ENCODE measurements around the gene IRGC. TPM values are rescaled to one million over a fixed set of nuclear protein-coding genes. Genes with fewer than 3 reads are reported as not detected.
"Not testable (repeated sequence)": the region's sequence is repeated elsewhere in the genome, so short reads cannot be mapped to it uniquely, and the experiment has no call there.

Gene IRGC
- total RNA-seq, 1 experiment from 2014 or later: not detected

DNA sequence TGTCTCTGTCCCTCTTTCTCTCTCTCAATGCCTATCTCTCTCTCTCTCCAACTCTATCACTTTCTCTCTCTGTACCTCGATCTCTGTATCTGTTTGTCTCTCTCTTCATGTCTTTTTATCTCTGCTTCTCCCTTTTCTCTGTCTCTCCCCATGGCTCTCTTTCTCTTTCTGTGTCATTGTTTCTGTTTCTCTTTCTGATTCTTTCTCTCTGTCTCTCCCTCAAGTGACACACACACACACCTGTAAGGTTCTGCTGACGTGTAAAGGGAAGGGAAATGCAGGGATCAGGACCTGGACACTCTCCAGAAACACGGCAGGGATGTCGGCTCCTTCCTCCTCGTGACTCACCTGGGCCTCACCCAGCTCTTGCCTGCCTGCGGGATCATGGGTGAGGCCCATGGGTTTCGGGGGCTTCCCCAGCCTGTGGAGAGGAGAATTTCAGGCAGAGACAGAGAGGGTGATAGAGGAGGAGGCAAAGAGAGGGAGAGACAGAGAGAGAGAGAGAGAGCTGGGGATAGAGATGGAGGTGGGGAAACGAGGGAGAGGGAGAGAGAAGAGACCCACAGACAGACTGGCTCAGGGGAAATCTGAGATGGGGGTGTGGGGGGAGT, 40.5 kb upstream of the IRGC start:
- Mint-ChIP-seq H3K9me3 (ENCODE audit: low read depth, unreplicated experiment) (no peaks in the 10 kb centered on the region), H3K27ac (ENCODE audit: unreplicated experiment) (peak overlapping the region; percentile 98), H3K27me3 (ENCODE audit: unreplicated experiment) (no peaks in the 10 kb centered on the region), H3K4me3 (ENCODE audit: low read depth, unreplicated experiment) (peak overlapping the region; percentile 55), H3K4me1 (ENCODE audit: low read depth, unreplicated experiment) (peaks cover 25% of the 10 kb centered on the region), H3K36me3 (ENCODE audit: insufficient read depth, unreplicated experiment) (peaks cover 8% of the 10 kb centered on the region)
- TF ChIP-seq, protein P1, sequence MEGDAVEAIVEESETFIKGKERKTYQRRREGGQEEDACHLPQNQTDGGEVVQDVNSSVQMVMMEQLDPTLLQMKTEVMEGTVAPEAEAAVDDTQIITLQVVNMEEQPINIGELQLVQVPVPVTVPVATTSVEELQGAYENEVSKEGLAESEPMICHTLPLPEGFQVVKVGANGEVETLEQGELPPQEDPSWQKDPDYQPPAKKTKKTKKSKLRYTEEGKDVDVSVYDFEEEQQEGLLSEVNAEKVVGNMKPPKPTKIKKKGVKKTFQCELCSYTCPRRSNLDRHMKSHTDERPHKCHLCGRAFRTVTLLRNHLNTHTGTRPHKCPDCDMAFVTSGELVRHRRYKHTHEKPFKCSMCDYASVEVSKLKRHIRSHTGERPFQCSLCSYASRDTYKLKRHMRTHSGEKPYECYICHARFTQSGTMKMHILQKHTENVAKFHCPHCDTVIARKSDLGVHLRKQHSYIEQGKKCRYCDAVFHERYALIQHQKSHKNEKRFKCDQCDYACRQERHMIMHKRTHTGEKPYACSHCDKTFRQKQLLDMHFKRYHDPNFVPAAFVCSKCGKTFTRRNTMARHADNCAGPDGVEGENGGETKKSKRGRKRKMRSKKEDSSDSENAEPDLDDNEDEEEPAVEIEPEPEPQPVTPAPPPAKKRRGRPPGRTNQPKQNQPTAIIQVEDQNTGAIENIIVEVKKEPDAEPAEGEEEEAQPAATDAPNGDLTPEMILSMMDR (IDR thresholded peaks at IDR 0.05; ENCODE audit: unreplicated experiment): no peak
- peak; percentile 96 for DNase-seq
- CTCF ChIA-PET: interaction anchor here (0.6 to 2.1 kb wide), 4 partner anchors 9 to 79 kb away, joined by 3 to 8 read pairs (median 5); partner anchors contain the start of gene IRGQ
- intact Hi-C loops (cut with micrococcal nuclease; ENCODE audit: unreplicated experiment): no loop called here
- no TSS peak for BruUV-seq (replicated peaks)

DNA sequence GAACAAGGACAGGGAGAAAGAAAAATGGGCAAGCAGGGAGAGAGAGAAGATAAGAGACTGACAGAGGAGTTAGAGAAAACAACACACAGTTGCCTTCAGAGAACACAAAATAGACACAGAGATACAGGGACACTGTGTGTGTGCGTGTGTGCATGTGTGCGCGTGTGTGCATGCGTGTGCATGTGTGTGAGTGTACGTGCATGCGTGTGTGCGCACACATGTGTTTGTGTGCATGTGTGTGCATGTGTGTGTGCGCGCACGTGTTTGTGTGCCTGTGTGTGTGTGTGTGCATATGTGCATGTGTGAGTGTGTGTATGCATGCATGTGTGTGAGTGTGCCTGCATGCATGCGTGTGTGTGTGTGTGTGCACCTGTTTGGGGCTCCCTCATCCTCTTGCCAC, 40.0 kb upstream of the IRGC start:
- Mint-ChIP-seq H3K9me3 (ENCODE audit: low read depth, unreplicated experiment) (no peaks in the 10 kb centered on the region), H3K4me1 (ENCODE audit: low read depth, unreplicated experiment) (peaks cover 25% of the 10 kb centered on the region), H3K27ac (ENCODE audit: unreplicated experiment) (peak overlapping the region; percentile 98), H3K4me3 (ENCODE audit: low read depth, unreplicated experiment) (peak overlapping the region; percentile 55), H3K36me3 (ENCODE audit: insufficient read depth, unreplicated experiment) (peaks cover 6% of the 10 kb centered on the region), H3K27me3 (ENCODE audit: unreplicated experiment) (no peaks in the 10 kb centered on the region)
- BruUV-seq (replicated peaks): no TSS peak
- TF ChIP-seq, protein P1 (IDR thresholded peaks at IDR 0.05; ENCODE audit: unreplicated experiment): no peak
- no peak for DNase-seq
- intact Hi-C loops (cut with micrococcal nuclease; ENCODE audit: unreplicated experiment): no loop called here
- CTCF ChIA-PET: interaction anchor here (0.7 kb wide), 1 partner anchor 343 kb away, joined by 8 read pairs; no protein-coding TSS in a partner anchor

DNA sequence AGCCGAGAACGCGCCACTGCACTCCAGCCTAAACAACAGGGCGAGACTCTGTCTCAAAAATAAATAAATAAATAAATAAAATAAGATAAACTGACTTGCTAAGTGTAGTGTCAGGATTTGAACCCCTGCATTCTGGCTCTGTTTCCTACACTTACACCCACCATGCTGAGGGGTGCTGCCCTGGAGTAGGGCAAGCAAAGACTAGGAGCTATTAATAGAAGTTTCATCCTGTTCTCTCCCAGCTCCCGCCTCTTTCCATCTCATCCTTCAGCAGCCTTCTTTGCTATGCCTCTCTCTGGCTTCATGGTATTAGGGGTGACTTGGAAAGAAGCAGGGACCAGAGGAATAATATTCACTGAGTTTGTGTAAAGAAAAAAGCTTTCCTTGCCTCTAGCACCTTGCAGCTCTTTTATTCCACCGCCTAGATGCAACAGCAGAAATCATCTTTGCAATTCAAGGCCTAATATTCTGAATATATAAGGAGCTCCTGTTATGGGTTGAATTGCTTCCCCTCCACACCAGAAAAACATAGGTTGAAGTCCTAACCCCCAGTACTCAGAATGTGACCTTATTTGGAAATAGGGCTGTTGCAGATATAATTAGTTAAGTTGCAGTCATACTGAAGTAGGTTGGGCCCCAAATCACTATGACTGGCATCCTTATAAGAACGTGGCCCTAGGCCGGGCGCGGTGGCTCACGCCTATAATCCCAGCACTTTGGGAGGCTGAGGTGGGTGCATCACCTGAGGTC, 37.2 kb upstream of the IRGC start:
- TF ChIP-seq, protein P1 (IDR thresholded peaks at IDR 0.05; ENCODE audit: unreplicated experiment): no peak
- no TSS peak for BruUV-seq (replicated peaks)
- Mint-ChIP-seq H3K4me1 (ENCODE audit: low read depth, unreplicated experiment) (peaks cover 15% of the 10 kb centered on the region), H3K27ac (ENCODE audit: unreplicated experiment) (no peak overlapping the region), H3K36me3 (ENCODE audit: insufficient read depth, unreplicated experiment) (peaks cover 6% of the 10 kb centered on the region), H3K27me3 (ENCODE audit: unreplicated experiment) (no peaks in the 10 kb centered on the region), H3K9me3 (ENCODE audit: low read depth, unreplicated experiment) (no peaks in the 10 kb centered on the region), H3K4me3 (ENCODE audit: low read depth, unreplicated experiment) (no peak overlapping the region)
- intact Hi-C loops (cut with micrococcal nuclease; ENCODE audit: unreplicated experiment): no loop called here
- DNase-seq: no peak
- CTCF ChIA-PET: interaction anchor here (0.7 to 1.6 kb wide), 3 partner anchors 9 to 47 kb away, joined by 3 to 13 read pairs (median 5); partner anchors contain the start of gene PLAUR

DNA sequence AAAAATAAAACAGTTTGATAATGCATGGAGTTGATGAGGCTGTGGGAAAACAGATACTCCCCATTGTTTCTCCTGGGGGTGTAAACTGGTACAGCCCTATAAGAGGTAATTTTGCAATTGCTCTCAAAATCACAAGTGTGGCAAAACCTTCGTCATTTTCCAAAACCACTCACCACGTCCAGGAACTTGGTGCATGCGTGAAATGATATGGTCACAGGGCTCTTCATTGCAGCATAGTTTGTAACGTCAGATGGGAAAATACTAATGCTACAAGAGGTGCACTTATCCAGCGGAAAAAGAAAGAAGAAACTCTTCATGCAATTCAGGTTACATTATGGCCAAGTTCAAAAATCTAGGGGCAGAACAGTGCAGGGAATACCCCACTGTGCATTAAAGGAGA, 34.1 kb upstream of the IRGC start:
- TF ChIP-seq, protein P1 (IDR thresholded peaks at IDR 0.05; ENCODE audit: unreplicated experiment): no peak
- Mint-ChIP-seq H3K9me3 (ENCODE audit: low read depth, unreplicated experiment) (no peaks in the 10 kb centered on the region), H3K27me3 (ENCODE audit: unreplicated experiment) (no peaks in the 10 kb centered on the region), H3K4me3 (ENCODE audit: low read depth, unreplicated experiment) (no peak overlapping the region), H3K27ac (ENCODE audit: unreplicated experiment) (no peak overlapping the region), H3K4me1 (ENCODE audit: low read depth, unreplicated experiment) (peaks cover 8% of the 10 kb centered on the region), H3K36me3 (ENCODE audit: insufficient read depth, unreplicated experiment) (no peaks in the 10 kb centered on the region)
- CTCF ChIA-PET: interaction anchor here (1.0 kb wide), 1 partner anchor 13 kb away, joined by 3 read pairs; no protein-coding TSS in a partner anchor
- intact Hi-C loops (cut with micrococcal nuclease; ENCODE audit: unreplicated experiment): no loop called here
- BruUV-seq (replicated peaks): no TSS peak
- DNase-seq: no peak

DNA sequence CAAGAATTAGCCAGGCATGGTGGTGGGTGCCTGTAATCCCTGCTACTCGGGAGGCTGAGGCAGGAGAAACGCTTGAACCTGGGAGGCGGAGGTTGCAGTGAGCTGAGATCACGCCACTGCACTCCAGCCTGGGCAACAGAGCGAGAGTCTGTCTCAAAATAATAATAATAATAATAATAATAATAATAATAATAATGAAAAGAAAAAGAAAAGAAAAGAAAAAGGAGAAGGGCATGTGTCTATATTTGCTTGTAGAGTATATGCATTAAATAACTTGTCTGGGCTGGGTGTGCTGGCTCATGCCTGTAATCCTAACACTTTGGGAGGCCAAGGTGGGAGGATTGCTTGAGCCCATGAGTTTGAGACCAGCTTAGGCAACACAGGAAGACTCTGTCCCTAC, 33.6 kb upstream of the IRGC start:
- CTCF ChIA-PET: not testable (repeated sequence)

More for the DNA sequence above, 33.6 kb upstream of the IRGC start:
- H3K9me3 Mint-ChIP-seq (ENCODE audit: low read depth, unreplicated experiment); H3K36me3 Mint-ChIP-seq (ENCODE audit: insufficient read depth, unreplicated experiment); H3K27me3 Mint-ChIP-seq (ENCODE audit: unreplicated experiment); intact Hi-C loops (cut with micrococcal nuclease; ENCODE audit: unreplicated experiment); BruUV-seq (replicated peaks); DNase-seq; H3K27ac Mint-ChIP-seq (ENCODE audit: unreplicated experiment); H3K4me3 Mint-ChIP-seq (ENCODE audit: low read depth, unreplicated experiment): not testable (repeated sequence)
- peaks cover 13% of the 10 kb centered on the region for H3K4me1 Mint-ChIP-seq (ENCODE audit: low read depth, unreplicated experiment)

Data from Calu3 (cell line).